Measurements from ENCODE around the gene SOX18.

SOX18 gene

DNA sequence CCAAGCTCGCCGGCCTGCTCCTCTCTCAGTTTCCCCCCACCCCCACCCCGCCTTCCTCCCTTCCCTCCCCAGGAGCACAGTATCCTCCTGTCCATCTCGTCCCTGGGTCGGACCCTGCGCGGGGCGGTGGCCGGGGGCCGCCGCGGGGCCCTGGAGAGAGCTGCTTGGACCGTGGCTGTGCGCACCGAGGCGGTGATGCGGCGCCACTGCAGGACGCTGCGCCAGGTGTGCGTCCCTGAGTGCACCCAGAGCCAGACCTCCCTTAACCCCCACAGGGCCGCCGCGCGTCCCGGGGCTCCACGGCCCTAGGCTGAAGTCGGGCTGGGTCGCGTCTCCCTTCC is 11.2 kb downstream of the SOX18 start:
- TF ChIP-seq FOXM1 (IDR thresholded peaks at IDR 0.05; ENCODE audit: borderline replicate concordance, low read depth), result no peak
- TF ChIP-seq YY1 (IDR thresholded peaks at IDR 0.05; ENCODE audit: low read depth), result no peak
- no peak for TF ChIP-seq CEBPB (IDR thresholded peaks at IDR 0.05)
- no peak for TF ChIP-seq NFIC (IDR thresholded peaks at IDR 0.05)
- no peak for TF ChIP-seq ZBTB7A (IDR thresholded peaks at IDR 0.05; ENCODE audit: low read depth)
- TF ChIP-seq EP300 (IDR thresholded peaks at IDR 0.05; ENCODE audit: borderline replicate concordance), result no peak
- TF ChIP-seq, protein P1, sequence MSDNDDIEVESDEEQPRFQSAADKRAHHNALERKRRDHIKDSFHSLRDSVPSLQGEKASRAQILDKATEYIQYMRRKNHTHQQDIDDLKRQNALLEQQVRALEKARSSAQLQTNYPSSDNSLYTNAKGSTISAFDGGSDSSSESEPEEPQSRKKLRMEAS (IDR thresholded peaks at IDR 0.05), result no peak

DNA sequence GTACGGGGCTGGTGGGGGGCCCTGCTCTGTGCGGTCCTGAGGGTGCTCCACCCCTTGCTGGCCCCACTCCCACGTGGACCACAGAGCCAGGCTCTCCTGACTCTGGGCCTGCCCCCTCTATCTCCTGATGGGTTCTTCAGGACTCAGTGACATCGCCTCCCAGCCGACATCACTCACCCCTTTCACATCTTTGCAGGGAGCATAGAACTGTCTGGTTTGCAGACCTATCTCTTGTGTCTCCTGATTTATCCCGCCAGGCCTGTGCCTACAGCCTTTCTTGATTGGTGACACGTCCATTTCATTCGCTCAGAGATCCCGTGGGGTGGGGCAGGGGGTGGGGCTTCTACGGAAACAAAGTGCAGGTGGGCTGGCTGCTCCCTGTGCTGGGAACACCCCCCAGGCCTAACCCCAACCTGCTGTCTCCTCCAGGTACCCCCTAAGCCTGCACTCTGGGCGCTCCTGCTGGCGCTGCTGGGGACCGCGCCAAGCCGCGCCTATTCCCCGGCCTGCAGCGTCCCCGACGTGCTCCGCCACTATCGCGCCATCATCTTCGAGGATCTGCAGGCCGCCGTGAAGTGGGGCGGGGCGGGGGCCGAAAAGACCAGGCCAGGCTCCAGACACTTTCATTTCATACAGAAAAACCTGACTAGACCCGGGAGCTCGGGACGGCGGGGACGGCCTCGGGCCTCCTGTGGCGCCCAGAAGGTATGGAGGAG is 11.8 kb downstream of the SOX18 start:
- TF ChIP-seq NFIC (IDR thresholded peaks at IDR 0.05) (no peak), CEBPB (IDR thresholded peaks at IDR 0.05) (no peak), ZBTB7A (IDR thresholded peaks at IDR 0.05; ENCODE audit: low read depth) (no peak), YY1 (IDR thresholded peaks at IDR 0.05; ENCODE audit: low read depth) (no peak), RAD21 (IDR thresholded peaks at IDR 0.05; ENCODE audit: low read depth) (no peak)
- TF ChIP-seq, protein P2, sequence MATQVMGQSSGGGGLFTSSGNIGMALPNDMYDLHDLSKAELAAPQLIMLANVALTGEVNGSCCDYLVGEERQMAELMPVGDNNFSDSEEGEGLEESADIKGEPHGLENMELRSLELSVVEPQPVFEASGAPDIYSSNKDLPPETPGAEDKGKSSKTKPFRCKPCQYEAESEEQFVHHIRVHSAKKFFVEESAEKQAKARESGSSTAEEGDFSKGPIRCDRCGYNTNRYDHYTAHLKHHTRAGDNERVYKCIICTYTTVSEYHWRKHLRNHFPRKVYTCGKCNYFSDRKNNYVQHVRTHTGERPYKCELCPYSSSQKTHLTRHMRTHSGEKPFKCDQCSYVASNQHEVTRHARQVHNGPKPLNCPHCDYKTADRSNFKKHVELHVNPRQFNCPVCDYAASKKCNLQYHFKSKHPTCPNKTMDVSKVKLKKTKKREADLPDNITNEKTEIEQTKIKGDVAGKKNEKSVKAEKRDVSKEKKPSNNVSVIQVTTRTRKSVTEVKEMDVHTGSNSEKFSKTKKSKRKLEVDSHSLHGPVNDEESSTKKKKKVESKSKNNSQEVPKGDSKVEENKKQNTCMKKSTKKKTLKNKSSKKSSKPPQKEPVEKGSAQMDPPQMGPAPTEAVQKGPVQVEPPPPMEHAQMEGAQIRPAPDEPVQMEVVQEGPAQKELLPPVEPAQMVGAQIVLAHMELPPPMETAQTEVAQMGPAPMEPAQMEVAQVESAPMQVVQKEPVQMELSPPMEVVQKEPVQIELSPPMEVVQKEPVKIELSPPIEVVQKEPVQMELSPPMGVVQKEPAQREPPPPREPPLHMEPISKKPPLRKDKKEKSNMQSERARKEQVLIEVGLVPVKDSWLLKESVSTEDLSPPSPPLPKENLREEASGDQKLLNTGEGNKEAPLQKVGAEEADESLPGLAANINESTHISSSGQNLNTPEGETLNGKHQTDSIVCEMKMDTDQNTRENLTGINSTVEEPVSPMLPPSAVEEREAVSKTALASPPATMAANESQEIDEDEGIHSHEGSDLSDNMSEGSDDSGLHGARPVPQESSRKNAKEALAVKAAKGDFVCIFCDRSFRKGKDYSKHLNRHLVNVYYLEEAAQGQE (IDR thresholded peaks at IDR 0.05; ENCODE audit: low read depth), result no peak
- TF ChIP-seq, protein P1 (IDR thresholded peaks at IDR 0.05), result no peak

DNA sequence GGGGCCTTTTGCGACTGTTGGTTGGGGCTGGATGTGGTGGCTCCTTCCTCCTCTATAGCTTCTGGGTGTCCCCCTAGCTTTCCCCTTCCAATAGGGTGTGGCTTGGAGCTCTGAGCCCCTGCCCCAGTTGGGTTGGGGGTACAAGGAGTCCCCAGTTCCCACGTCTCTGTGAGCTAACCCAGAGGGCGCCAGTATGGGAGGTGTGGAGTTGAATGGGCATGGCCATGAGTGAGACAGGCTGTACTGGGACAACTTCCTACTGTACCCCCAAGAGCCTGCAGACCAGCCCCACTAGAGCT is 12.3 kb downstream of the SOX18 start:
- TF ChIP-seq, protein P3, sequence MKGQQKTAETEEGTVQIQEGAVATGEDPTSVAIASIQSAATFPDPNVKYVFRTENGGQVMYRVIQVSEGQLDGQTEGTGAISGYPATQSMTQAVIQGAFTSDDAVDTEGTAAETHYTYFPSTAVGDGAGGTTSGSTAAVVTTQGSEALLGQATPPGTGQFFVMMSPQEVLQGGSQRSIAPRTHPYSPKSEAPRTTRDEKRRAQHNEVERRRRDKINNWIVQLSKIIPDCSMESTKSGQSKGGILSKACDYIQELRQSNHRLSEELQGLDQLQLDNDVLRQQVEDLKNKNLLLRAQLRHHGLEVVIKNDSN (IDR thresholded peaks at IDR 0.05), result no peak
- no peak for TF ChIP-seq RAD21 (IDR thresholded peaks at IDR 0.05; ENCODE audit: low read depth)
- TF ChIP-seq TAF1 (IDR thresholded peaks at IDR 0.05; ENCODE audit: low read depth), result no peak
- TF ChIP-seq, protein P2 (IDR thresholded peaks at IDR 0.05; ENCODE audit: low read depth), result no peak
- no peak for TF ChIP-seq ZBTB7A (IDR thresholded peaks at IDR 0.05; ENCODE audit: low read depth)
- no peak for TF ChIP-seq NFIC (IDR thresholded peaks at IDR 0.05)
- TF ChIP-seq CREB1 (IDR thresholded peaks at IDR 0.05; ENCODE audit: low read depth), result no peak
- no peak for TF ChIP-seq FOXM1 (IDR thresholded peaks at IDR 0.05; ENCODE audit: borderline replicate concordance, low read depth)

DNA sequence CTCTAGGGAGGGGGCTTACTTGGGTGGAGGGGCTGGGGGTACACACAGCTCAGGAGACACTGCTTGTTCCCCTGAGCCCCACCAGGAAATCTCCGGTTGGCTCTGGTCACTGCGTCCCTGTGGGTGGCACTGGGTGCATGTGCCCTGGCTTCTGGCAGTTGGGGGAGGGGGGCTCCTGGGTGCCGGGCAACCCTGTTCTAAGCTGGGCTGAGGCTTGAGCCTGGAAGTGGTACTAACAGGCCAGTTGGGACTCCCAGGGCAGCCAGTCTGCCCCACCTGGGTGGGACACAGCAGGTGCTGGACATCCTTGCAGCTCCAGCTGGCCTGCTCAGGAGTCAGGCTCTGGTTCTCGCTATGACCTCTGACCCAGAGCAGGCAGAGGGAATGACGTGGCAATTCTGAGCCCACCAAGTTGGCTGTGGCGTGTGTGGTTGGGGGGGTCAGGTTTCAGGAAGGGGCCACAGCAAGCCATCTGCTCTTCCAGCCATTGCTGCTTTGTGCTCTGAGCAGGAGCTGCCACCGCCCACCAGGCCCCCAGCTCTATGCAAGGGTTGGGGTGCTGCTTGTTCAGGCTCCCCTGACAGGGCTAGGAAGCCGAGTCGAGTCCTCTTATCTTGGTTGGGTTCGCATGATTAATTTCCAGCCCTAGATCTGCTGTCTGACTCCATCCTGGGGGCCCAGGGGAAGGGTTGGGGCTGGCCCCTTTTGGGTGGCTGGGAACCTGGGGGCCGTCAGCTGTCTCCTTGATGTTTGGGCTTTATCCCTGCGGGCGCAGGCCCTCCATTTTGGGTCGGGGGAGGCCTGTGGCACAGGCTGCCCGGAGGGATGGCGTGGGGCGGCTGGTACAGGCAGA is 12.9 kb downstream of the SOX18 start:
- TF ChIP-seq CREB1 (IDR thresholded peaks at IDR 0.05; ENCODE audit: low read depth) (no peak), NFIC (IDR thresholded peaks at IDR 0.05) (no peak), TEAD4 (IDR thresholded peaks at IDR 0.05) (no peak), FOXM1 (IDR thresholded peaks at IDR 0.05; ENCODE audit: borderline replicate concordance, low read depth) (no peak), ZBTB7A (IDR thresholded peaks at IDR 0.05; ENCODE audit: low read depth) (no peak), CEBPB (IDR thresholded peaks at IDR 0.05) (no peak), EGR1 (IDR thresholded peaks at IDR 0.05) (no peak), TAF1 (IDR thresholded peaks at IDR 0.05; ENCODE audit: low read depth) (no peak), RAD21 (IDR thresholded peaks at IDR 0.05; ENCODE audit: low read depth) (no peak)
- TF ChIP-seq, protein P1 (IDR thresholded peaks at IDR 0.05), result no peak
- TF ChIP-seq, protein P3 (IDR thresholded peaks at IDR 0.05), result no peak

DNA sequence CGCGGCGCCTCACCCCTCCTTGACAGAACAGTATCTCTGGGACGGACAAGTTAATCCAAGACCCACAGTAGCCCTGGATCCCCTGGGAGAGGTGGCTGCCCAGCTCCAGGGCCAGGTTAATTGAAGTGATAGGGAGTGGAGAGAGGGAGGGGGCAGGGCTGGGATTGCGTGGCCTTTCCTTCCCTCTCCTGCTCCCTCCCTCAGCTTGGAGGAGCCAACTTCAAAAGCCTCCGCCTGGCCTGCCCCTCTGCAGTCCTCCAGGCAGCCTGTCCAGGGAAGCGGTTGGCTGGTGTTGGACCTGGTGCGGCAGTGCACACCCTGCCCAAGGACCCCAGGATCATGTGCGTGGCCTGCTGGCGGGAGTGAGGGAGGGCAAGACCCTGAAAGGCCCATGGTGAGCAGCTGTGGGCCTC is 13.5 kb downstream of the SOX18 start, which contains the start of gene C20orf204:
Gene C20orf204, plus strand, starts transcription at position 250 of the 413 bp plus-strand sequence. Its CDS starts 142 bp downstream, at position 392.
- TF ChIP-seq FOXM1 (IDR thresholded peaks at IDR 0.05; ENCODE audit: borderline replicate concordance, low read depth), result no peak
- TF ChIP-seq, protein P3 (IDR thresholded peaks at IDR 0.05), result no peak
- TF ChIP-seq, protein P1 (IDR thresholded peaks at IDR 0.05), result no peak
- TF ChIP-seq, protein P2 (IDR thresholded peaks at IDR 0.05; ENCODE audit: low read depth), result no peak
- no peak for TF ChIP-seq RAD21 (IDR thresholded peaks at IDR 0.05; ENCODE audit: low read depth)
- TF ChIP-seq ZBTB7A (IDR thresholded peaks at IDR 0.05; ENCODE audit: low read depth), result no peak
- no peak for TF ChIP-seq CREB1 (IDR thresholded peaks at IDR 0.05; ENCODE audit: low read depth)
- TF ChIP-seq EP300 (IDR thresholded peaks at IDR 0.05; ENCODE audit: borderline replicate concordance), result no peak
- no peak for TF ChIP-seq TAF1 (IDR thresholded peaks at IDR 0.05; ENCODE audit: low read depth)
- TF ChIP-seq TEAD4 (IDR thresholded peaks at IDR 0.05), result no peak
- no peak for TF ChIP-seq NFIC (IDR thresholded peaks at IDR 0.05)
- TF ChIP-seq YY1 (IDR thresholded peaks at IDR 0.05; ENCODE audit: low read depth), result no peak
- no peak for TF ChIP-seq EGR1 (IDR thresholded peaks at IDR 0.05)
- no peak for TF ChIP-seq TCF12 (IDR thresholded peaks at IDR 0.05; ENCODE audit: low read depth)
- no peak for TF ChIP-seq CEBPB (IDR thresholded peaks at IDR 0.05)

Data from Ishikawa (cell line).